CD14-positive monocyte (primary cell): Measurements from ENCODE around the gene CANT1. TPM values are rescaled to one million over a fixed set of nuclear protein-coding genes. Genes with fewer than 3 reads are reported as not detected.

Experiments used
- DNase-seq, 3 donors: peaks; one replicate each; pipeline ENCODE4 v3.0.0-alpha.2; 2011 to 2022
- H2AFZ ChIP-seq: 2 replicates; pipeline ENCODE4 v1.6.0; 2012; ENCODE audit warnings: mild to moderate bottlenecking, low read depth, low read length, inconsistent platforms; ENCODE audit not compliant: insufficient read depth, poor library complexity, severe bottlenecking
- H3K27ac ChIP-seq, 2 donors: 1 replicate in 1 of 2; 2 replicates in 1 of 2; pipeline ENCODE4 v1.5.1; 2012 to 2013; ENCODE audit warnings: low read length in 2 of 2, control low read depth in 1 of 2, inconsistent platforms in 1 of 2, low read depth in 1 of 2, mild to moderate bottlenecking in 1 of 2
- H3K27me3 ChIP-seq, 2 donors: one replicate each; pipeline versions ENCODE4 v1.6.0 to v1.6.1; 2011 to 2013; ENCODE audit warnings: low read length in 2 of 2; ENCODE audit not compliant: control insufficient read depth in 2 of 2, insufficient read depth in 2 of 2
- H3K36me3 ChIP-seq, 2 donors: replicated peaks in 1 of 2; 1 replicate in 1 of 2; 2 replicates in 1 of 2; pipeline versions ENCODE4 v1.5.1 to v1.6.1; 2012 to 2013; ENCODE audit warnings: low read length in 2 of 2, control low read depth in 1 of 2, inconsistent platforms in 1 of 2, mild to moderate bottlenecking in 1 of 2; ENCODE audit not compliant: insufficient read depth in 2 of 2, control insufficient read depth in 1 of 2
- H3K4me1 ChIP-seq, 2 donors: 1 replicate in 1 of 2; 2 replicates in 1 of 2; pipeline versions ENCODE4 v1.5.1 to v1.6.1; 2012 to 2013; ENCODE audit warnings: low read length in 2 of 2, control low read depth in 1 of 2, inconsistent platforms in 1 of 2, mild to moderate bottlenecking in 1 of 2, moderate library complexity in 1 of 2; ENCODE audit not compliant: insufficient read depth in 2 of 2, control insufficient read depth in 1 of 2
- H3K4me2 ChIP-seq: replicated peaks from 2 replicates; pipeline ENCODE3; 2012; ENCODE audit warnings: low read length, moderate library complexity, mild to moderate bottlenecking; ENCODE audit not compliant: poor library complexity, severe bottlenecking; ENCODE audit errors: extremely low read depth
- H3K4me3 ChIP-seq, 3 experiments: fragments of 200-600 bp in 1 of 3; sonication (generic) in 1 of 3; replicated peaks in 1 of 3; 1 replicate in 2 of 3; 2 replicates in 1 of 3; pipeline ENCODE4 v1.5.1; 2011 to 2013; ENCODE audit warnings: low read length in 3 of 3, mild to moderate bottlenecking in 3 of 3, control low read depth in 2 of 3, low read depth in 2 of 3, inconsistent platforms in 1 of 3, moderate library complexity in 1 of 3
- H3K79me2 ChIP-seq: 2 replicates; pipeline ENCODE4 v1.6.0; 2012; ENCODE audit warnings: mild to moderate bottlenecking, control low read depth, inconsistent platforms, low read length, moderate library complexity; ENCODE audit not compliant: insufficient read depth
- H3K9ac ChIP-seq: 2 replicates; pipeline ENCODE4 v1.6.0; 2017; ENCODE audit warnings: low read length, mild to moderate bottlenecking; ENCODE audit not compliant: insufficient read depth, poor library complexity, severe bottlenecking
- H3K9me3 ChIP-seq, 2 donors: replicated peaks in 1 of 2; 1 replicate in 1 of 2; 2 replicates in 1 of 2; pipeline versions ENCODE4 v1.5.1 to v1.6.1; 2012 to 2013; ENCODE audit warnings: low read length in 2 of 2, control low read depth in 1 of 2; ENCODE audit not compliant: control insufficient read depth in 1 of 2, insufficient read depth in 1 of 2
- H4K20me1 ChIP-seq: 2 replicates; pipeline ENCODE4 v1.6.0; 2012; ENCODE audit warnings: mild to moderate bottlenecking, low read length, control low read depth, moderate library complexity; ENCODE audit not compliant: insufficient read depth
- H3K27ac Mint-ChIP-seq, 7 donors: one replicate each; pipeline ENCODE4 v1.8.0; 2020; ENCODE audit warnings: mild to moderate bottlenecking in 7 of 7, mixed read lengths in 7 of 7, moderate library complexity in 6 of 7, inconsistent platforms in 2 of 7
- H3K27me3 Mint-ChIP-seq, 3 donors: one replicate each; pipeline ENCODE4 v1.8.0; 2021 to 2022; ENCODE audit warnings: low read depth in 3 of 3, mild to moderate bottlenecking in 3 of 3, mixed read lengths in 3 of 3, moderate library complexity in 3 of 3, inconsistent platforms in 1 of 3
- H3K36me3 Mint-ChIP-seq, 2 donors: one replicate each; pipeline ENCODE4 v1.8.0; 2020; ENCODE audit warnings: mixed read lengths in 2 of 2, inconsistent platforms in 1 of 2, mild to moderate bottlenecking in 1 of 2
- H3K4me1 Mint-ChIP-seq: one replicate; pipeline ENCODE4 v1.8.0; 2020; ENCODE audit warnings: mild to moderate bottlenecking, mixed read lengths
- H3K4me3 Mint-ChIP-seq, 2 donors: one replicate each; pipeline ENCODE4 v1.8.0; 2020; ENCODE audit warnings: mild to moderate bottlenecking in 2 of 2, mixed read lengths in 2 of 2, moderate library complexity in 1 of 2
- H3K9me3 Mint-ChIP-seq, 7 donors: one replicate each; pipeline ENCODE4 v1.8.0; 2020 to 2022; ENCODE audit warnings: mixed read lengths in 7 of 7, mild to moderate bottlenecking in 6 of 7, moderate library complexity in 6 of 7, inconsistent platforms in 2 of 7
- CTCF ChIP-seq: fragments of 200-600 bp; IDR thresholded peaks from one replicate; pipeline ENCODE4 v1.8.0; 2022; ENCODE audit warnings: antibody characterized with exemption, mild to moderate bottlenecking
- WGBS: methylation state at CpG from one replicate; pipeline ENCODE4 v1.1.5; 2013; ENCODE audit warnings: missing lambda C conversion rate; ENCODE audit not compliant: insufficient coverage; 5-methylcytosine and 5-hydroxymethylcytosine counted together
- intact Hi-C, 2 donors: fragments of 100-400 bp; cut with micrococcal nuclease; formaldehyde crosslinking; loops; one replicate each; pipeline versions ENCODE4 v1.15.0 to v1.15.1; 2023
- polyA plus RNA-seq, 3 donors: library from polyadenylated mRNA; depleted of rRNA in 1 of 3; unstranded in 2 of 3; stranded (reverse) in 1 of 3; fragments of 300-500 nt in 2 of 3; fragments of >200 nt in 1 of 3; fragmentation: Illumina TruSeq in 2 of 3; gene quantifications; 1 replicate in 2 of 3; 2 replicates in 1 of 3; pipeline ENCODE4 v1.2.3, GENCODE V29; 2012 to 2021

The CANT1 gene
- polyA plus RNA-seq, 3 donors: 10.6 to 16.6 (median 14.3) TPM

GRCh38 chr17:79020631-79021301 is 11.2 kb upstream of the CANT1 start:
- Mint-ChIP-seq H3K4me1 (peaks cover 13% of the 10 kb centered on the region), H3K27me3 (peaks cover 58 to 60% (median 60%) of the 10 kb centered on the region in 3 donors), H3K27ac (no peak overlapping the region), H3K36me3 (peaks cover 3 to 4% of the 10 kb centered on the region in 2 donors), H3K9me3 (peaks cover under 1 to 13% (median 6%) of the 10 kb centered on the region in 7 donors), H3K4me3 (peak overlapping the region in 1 of 2 donors; percentile 29)
- Histone ChIP-seq H3K9me3 (peaks cover 0 to 3% of the 10 kb centered on the region in 2 donors), H3K27me3 (peaks cover 34 to 58% of the 10 kb centered on the region in 2 donors), H3K4me3 (no peak overlapping the region), H3K4me2 (no peak overlapping the region), H3K79me2 (no peaks in the 10 kb centered on the region), H3K27ac (no peak overlapping the region), H3K36me3 (no peaks in the 10 kb centered on the region), H3K4me1 (peaks cover 11% of the 10 kb centered on the region in 2 donors), H4K20me1 (no peaks in the 10 kb centered on the region), H2AFZ (no peak overlapping the region), H3K9ac (no peak overlapping the region)
- no CpG with 5 or more reads among the region's 2 CpGs for WGBS
- no peak for DNase-seq
- intact Hi-C loops: no loop called here
- TF ChIP-seq CTCF: no peak

GRCh38 chr17:79019632-79020584 is 10.3 kb upstream of the CANT1 start:
- WGBS: 90% methylated on average over 16 of the region's 19 CpGs
- peaks cover 4 to 7% of the 10 kb centered on the region in 2 donors for H3K9me3 ChIP-seq
- H3K4me3 ChIP-seq: no peak overlapping the region
- no peak overlapping the region for H2AFZ ChIP-seq
- H3K36me3 ChIP-seq: no peaks in the 10 kb centered on the region
- peaks cover 2 to 13% (median 5%) of the 10 kb centered on the region in 7 donors for H3K9me3 Mint-ChIP-seq
- H3K4me1 Mint-ChIP-seq: peaks cover 13% of the 10 kb centered on the region
- no peak overlapping the region for H3K9ac ChIP-seq
- peak overlapping the region in 1 of 2 donors; percentile 42 for H3K4me3 Mint-ChIP-seq
- no peaks in the 10 kb centered on the region for H4K20me1 ChIP-seq
- H3K36me3 Mint-ChIP-seq: peaks cover 3 to 4% of the 10 kb centered on the region in 2 donors
- peak overlapping the region in 1 of 7 donors; percentile 10 for H3K27ac Mint-ChIP-seq
- H3K4me2 ChIP-seq: no peak overlapping the region
- DNase-seq: peak in 2 of 3 donors; percentile 59 to 63
- H3K27me3 Mint-ChIP-seq: peaks cover 51 to 55% (median 53%) of the 10 kb centered on the region in 3 donors
- intact Hi-C loops: no loop called here
- no peaks in the 10 kb centered on the region for H3K79me2 ChIP-seq
- peaks cover 11% of the 10 kb centered on the region in 2 donors for H3K4me1 ChIP-seq
- TF ChIP-seq CTCF: peak; percentile 81
- no peak overlapping the region for H3K27ac ChIP-seq
- peaks cover 27 to 49% of the 10 kb centered on the region in 2 donors for H3K27me3 ChIP-seq
